HepG2 (cell line): ENCODE results near the gene OSBPL9.

ENCODE experiments used
- EP300 ChIP-seq, 3 experiments: sonication (generic) in 1 of 3; formaldehyde crosslinking in 1 of 3; IDR thresholded peaks; 2 replicates each; pipeline versions ENCODE4 v1.5.1 to v1.6.1; 2011 to 2020; ENCODE audit warnings: low read depth in 2 of 3, low read length in 2 of 3, borderline replicate concordance in 1 of 3, improper control_type of control experiment in 1 of 3, mild to moderate bottlenecking in 1 of 3, missing genetic modification reagents in 1 of 3, moderate library complexity in 1 of 3
- GTF2F1 ChIP-seq: fragments of 150-350 bp; IDR thresholded peaks from 2 replicates; pipeline ENCODE4 v1.6.1; 2014; ENCODE audit warnings: low read length
- NR3C1 ChIP-seq: sonication (generic); formaldehyde crosslinking; IDR thresholded peaks from 2 replicates; pipeline ENCODE4 v1.4.0; 2020; ENCODE audit warnings: missing genetic modification reagents
- POLR2A ChIP-seq, 2 experiments: IDR thresholded peaks; 2 replicates each; pipeline ENCODE4 v1.6.1; 2011; ENCODE audit warnings: low read depth in 2 of 2, low read length in 2 of 2, mild to moderate bottlenecking in 1 of 2, moderate library complexity in 1 of 2; ENCODE audit not compliant: insufficient read depth in 1 of 2
- RFX1 ChIP-seq: fragments of 450-650 bp; IDR thresholded peaks from 2 replicates; pipeline ENCODE4 v1.6.1; 2017
- SRSF1 ChIP-seq: fragments of 200-400 bp; formaldehyde crosslinking; optimal IDR thresholded peaks from 2 replicates; pipeline ENCODE3; 2017; ENCODE audit warnings: mild to moderate bottlenecking, low read depth, low read length, moderate library complexity
- TAF1 ChIP-seq: sonication (generic); formaldehyde crosslinking; IDR thresholded peaks from 2 replicates; pipeline ENCODE4 v1.4.0; 2020; ENCODE audit warnings: missing genetic modification reagents
- TSC22D2 ChIP-seq: sonication (generic); formaldehyde crosslinking; IDR thresholded peaks from 2 replicates; pipeline ENCODE4 v1.5.1; 2020; ENCODE audit warnings: missing genetic modification reagents, mild to moderate bottlenecking, borderline replicate concordance
- ZNF17 ChIP-seq: sonication (generic); formaldehyde crosslinking; IDR thresholded peaks from 2 replicates; pipeline ENCODE4 v1.5.0; 2020; ENCODE audit warnings: mild to moderate bottlenecking, missing genetic modification reagents
- ZNF768 ChIP-seq: sonication (generic); formaldehyde crosslinking; IDR thresholded peaks from 2 replicates; pipeline ENCODE4 v1.4.0; 2020; ENCODE audit warnings: missing genetic modification reagents
- ZNF790 ChIP-seq: sonication (generic); formaldehyde crosslinking; IDR thresholded peaks from 2 replicates; pipeline ENCODE4 v1.8.0; 2022; ENCODE audit warnings: missing genetic modification reagents, mild to moderate bottlenecking, borderline replicate concordance
- TF ChIP-seq, protein P1 (sequence below): sonication (generic); formaldehyde crosslinking; IDR thresholded peaks from 2 replicates; pipeline ENCODE4 v1.5.0; 2020; ENCODE audit warnings: mild to moderate bottlenecking, missing genetic modification reagents, moderate library complexity

DNA sequence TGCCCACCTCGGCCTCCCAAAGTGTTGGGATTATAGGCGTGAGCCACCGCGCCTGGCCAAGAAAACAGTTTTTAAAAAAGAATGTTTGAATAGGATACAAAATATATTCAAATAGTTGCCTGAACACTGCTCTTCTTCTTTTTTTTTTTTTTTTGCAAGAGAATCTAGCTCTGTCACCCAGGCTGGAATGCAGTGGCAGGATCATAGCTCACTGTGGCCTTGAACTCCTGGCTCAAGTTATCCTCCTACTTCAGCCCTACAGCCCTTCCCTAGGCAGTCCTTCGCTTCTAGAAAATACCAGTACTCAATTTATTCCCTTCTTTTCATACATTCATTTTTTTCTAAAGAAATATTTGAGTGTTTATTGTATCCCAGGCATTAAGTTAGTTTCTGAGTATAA, 67.9 kb downstream of the OSBPL9 start:
- peak in 1 of 2 experiments; percentile 51; a peak in 1 of 4 replicates for TF ChIP-seq EP300 (IDR thresholded peaks at IDR 0.05; ENCODE audit: low read depth in 2 of 2, low read length in 2 of 2)
- TF ChIP-seq EP300 (CRISPR knock-in tag; IDR thresholded peaks at IDR 0.05; ENCODE audit: borderline replicate concordance): no peak
- no peak for TF ChIP-seq SRSF1
- TF ChIP-seq, protein P1, sequence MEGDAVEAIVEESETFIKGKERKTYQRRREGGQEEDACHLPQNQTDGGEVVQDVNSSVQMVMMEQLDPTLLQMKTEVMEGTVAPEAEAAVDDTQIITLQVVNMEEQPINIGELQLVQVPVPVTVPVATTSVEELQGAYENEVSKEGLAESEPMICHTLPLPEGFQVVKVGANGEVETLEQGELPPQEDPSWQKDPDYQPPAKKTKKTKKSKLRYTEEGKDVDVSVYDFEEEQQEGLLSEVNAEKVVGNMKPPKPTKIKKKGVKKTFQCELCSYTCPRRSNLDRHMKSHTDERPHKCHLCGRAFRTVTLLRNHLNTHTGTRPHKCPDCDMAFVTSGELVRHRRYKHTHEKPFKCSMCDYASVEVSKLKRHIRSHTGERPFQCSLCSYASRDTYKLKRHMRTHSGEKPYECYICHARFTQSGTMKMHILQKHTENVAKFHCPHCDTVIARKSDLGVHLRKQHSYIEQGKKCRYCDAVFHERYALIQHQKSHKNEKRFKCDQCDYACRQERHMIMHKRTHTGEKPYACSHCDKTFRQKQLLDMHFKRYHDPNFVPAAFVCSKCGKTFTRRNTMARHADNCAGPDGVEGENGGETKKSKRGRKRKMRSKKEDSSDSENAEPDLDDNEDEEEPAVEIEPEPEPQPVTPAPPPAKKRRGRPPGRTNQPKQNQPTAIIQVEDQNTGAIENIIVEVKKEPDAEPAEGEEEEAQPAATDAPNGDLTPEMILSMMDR: no peak
- no peak for TF ChIP-seq TSC22D2
- TF ChIP-seq GTF2F1: no peak
- no peak for TF ChIP-seq POLR2A (IDR thresholded peaks at IDR 0.05; ENCODE audit: insufficient read depth in 1 of 2, low read depth in 2 of 2, low read length in 2 of 2)
- no peak for TF ChIP-seq ZNF17
- no peak for TF ChIP-seq TAF1
- no peak for TF ChIP-seq ZNF768
- TF ChIP-seq RFX1: no peak
- TF ChIP-seq ZNF790 (CRISPR knock-in tag): no peak
- TF ChIP-seq NR3C1: no peak
